ENCODE data around the gene PBX1. TPM values are rescaled to one million over a fixed set of nuclear protein-coding genes. Genes with fewer than 3 reads are reported as not detected.

PBX1 gene
- total RNA-seq, 4 donors from 2014 or later = 25.8 to 31.0 (median 27.1) TPM

GRCh38 chr1:164660775-164661174 is 101.8 kb downstream of the PBX1 start:
- H3K4me3 ChIP-seq = no peak overlapping the region
- no peak for DNase-seq (ENCODE audit: low spot score in 2 of 2)
- no peaks in the 10 kb centered on the region for H3K36me3 ChIP-seq
- no peak overlapping the region for H3K27ac ChIP-seq
- H3K9me3 ChIP-seq = no peaks in the 10 kb centered on the region
- no peak for TF ChIP-seq POLR2A (IDR thresholded peaks at IDR 0.05)
- no peak for TF ChIP-seq EP300 (IDR thresholded peaks at IDR 0.05)
- TF ChIP-seq CTCF (IDR thresholded peaks at IDR 0.05) = no peak
- peaks cover 0 to 17% (median 0%) of the 10 kb centered on the region in 4 donors for H3K4me1 ChIP-seq
- no peaks in the 10 kb centered on the region for H3K27me3 ChIP-seq

- H3K27me3 ChIP-seq = no peaks in the 10 kb centered on the region
- TF ChIP-seq EP300 (IDR thresholded peaks at IDR 0.05) = no peak
- no peak for TF ChIP-seq POLR2A (IDR thresholded peaks at IDR 0.05)
- no peak for TF ChIP-seq CTCF (IDR thresholded peaks at IDR 0.05)
- 89 to 92% methylated on average over 5 of the region's 5 CpGs for WGBS, 2 donors
- no peak overlapping the region for H3K4me3 ChIP-seq
- no peaks in the 10 kb centered on the region for H3K9me3 ChIP-seq
- peaks cover 0 to 17% (median 0%) of the 10 kb centered on the region in 4 donors for H3K4me1 ChIP-seq
- H3K27ac ChIP-seq = no peak overlapping the region
- no peak for DNase-seq (ENCODE audit: low spot score in 2 of 2)
- no peaks in the 10 kb centered on the region for H3K36me3 ChIP-seq
Observed at GRCh38 chr1:164662462-164662861, 103.5 kb downstream of the PBX1 start.

- H3K36me3 ChIP-seq = no peaks in the 10 kb centered on the region
Observed at GRCh38 chr1:164662955-164663354, 104.0 kb downstream of the PBX1 start.

GRCh38 chr1:164664127-164664526 is 105.1 kb downstream of the PBX1 start:
- peaks cover 0 to 2% (median 0%) of the 10 kb centered on the region in 4 donors for H3K9me3 ChIP-seq
- H3K4me3 ChIP-seq = no peak overlapping the region
- no peak for DNase-seq (ENCODE audit: low spot score in 2 of 2)
- 90 to 99% methylated on average over 4 of the region's 4 CpGs for WGBS, 2 donors
- peaks cover 0 to 11% (median 0%) of the 10 kb centered on the region in 4 donors for H3K4me1 ChIP-seq
- TF ChIP-seq EP300 (IDR thresholded peaks at IDR 0.05) (no peak), CTCF (IDR thresholded peaks at IDR 0.05) (no peak), POLR2A (IDR thresholded peaks at IDR 0.05) (no peak)
- H3K36me3 ChIP-seq = no peaks in the 10 kb centered on the region
- H3K27me3 ChIP-seq = no peaks in the 10 kb centered on the region
- H3K27ac ChIP-seq = no peak overlapping the region

More at GRCh38 chr1:164662955-164663354, 104.0 kb downstream of the PBX1 start:
- Histone ChIP-seq H3K27me3 (no peaks in the 10 kb centered on the region), H3K4me3 (no peak overlapping the region), H3K9me3 (no peaks in the 10 kb centered on the region), H3K27ac (no peak overlapping the region), H3K4me1 (peaks cover 0 to 17% (median 0%) of the 10 kb centered on the region in 4 donors)
- no peak for DNase-seq (ENCODE audit: low spot score in 2 of 2)
- WGBS, 2 donors = 96 to 97% methylated on average over 1 of the region's 1 CpG
- TF ChIP-seq EP300 (IDR thresholded peaks at IDR 0.05) = no peak

GRCh38 chr1:164667001-164667400 is 108.0 kb downstream of the PBX1 start:
- Histone ChIP-seq H3K36me3 (no peaks in the 10 kb centered on the region), H3K27ac (no peak overlapping the region), H3K27me3 (no peaks in the 10 kb centered on the region), H3K4me1 (peaks cover 0 to 4% (median under 1%) of the 10 kb centered on the region in 4 donors), H3K9me3 (peaks cover 0 to 8% (median 0%) of the 10 kb centered on the region in 4 donors), H3K4me3 (no peak overlapping the region)
- no peak for TF ChIP-seq POLR2A (IDR thresholded peaks at IDR 0.05)
- TF ChIP-seq EP300 (IDR thresholded peaks at IDR 0.05) = no peak
- no peak for TF ChIP-seq CTCF (IDR thresholded peaks at IDR 0.05)
- no peak for DNase-seq (ENCODE audit: low spot score in 2 of 2)
- WGBS, 2 donors = 88 to 91% methylated on average over 2 of the region's 2 CpGs

- H3K4me1 ChIP-seq = peaks cover 0 to 6% (median 2%) of the 10 kb centered on the region in 4 donors
- no peak overlapping the region for H3K27ac ChIP-seq
- WGBS, 2 donors = 75 to 78% methylated on average over 5 of the region's 5 CpGs
- no peaks in the 10 kb centered on the region for H3K36me3 ChIP-seq
- H3K9me3 ChIP-seq = peaks cover 0 to 8% (median 0%) of the 10 kb centered on the region in 4 donors
- TF ChIP-seq CTCF (IDR thresholded peaks at IDR 0.05) (no peak), POLR2A (IDR thresholded peaks at IDR 0.05) (no peak), EP300 (IDR thresholded peaks at IDR 0.05) (no peak)
- no peak for DNase-seq (ENCODE audit: low spot score in 2 of 2)
- no peak overlapping the region for H3K4me3 ChIP-seq
- no peaks in the 10 kb centered on the region for H3K27me3 ChIP-seq
Observed at GRCh38 chr1:164667600-164667999, 108.6 kb downstream of the PBX1 start.
